Type B pancreatic cell (in vitro differentiated cells): Measurements from ENCODE around the gene CNTN4. TPM values are rescaled to one million over a fixed set of nuclear protein-coding genes. Genes with fewer than 3 reads are reported as not detected.

ENCODE experiments used
- DNase-seq: peaks from one replicate; pipeline ENCODE4 v3.0.0; 2021; ENCODE audit warnings: mixed read lengths; ENCODE audit not compliant: unreplicated experiment; ENCODE audit errors: extremely low spot score
- H3K27ac Mint-ChIP-seq: 2 replicates; pipeline ENCODE4 v1.8.0; 2021; ENCODE audit warnings: mild to moderate bottlenecking, mixed read lengths
- H3K27me3 Mint-ChIP-seq: 2 replicates; pipeline ENCODE4 v1.8.0; 2021; ENCODE audit warnings: mixed read lengths
- H3K36me3 Mint-ChIP-seq: 2 replicates; pipeline ENCODE4 v1.8.0; 2021; ENCODE audit warnings: mixed read lengths
- H3K4me1 Mint-ChIP-seq: one replicate; pipeline ENCODE4 v1.8.0; 2021; ENCODE audit warnings: mixed read lengths; ENCODE audit not compliant: unreplicated experiment
- H3K4me3 Mint-ChIP-seq: 2 replicates; pipeline ENCODE4 v1.8.0; 2021; ENCODE audit warnings: mild to moderate bottlenecking, mixed read lengths
- H3K9me3 Mint-ChIP-seq: 2 replicates; pipeline ENCODE4 v1.8.0; 2021; ENCODE audit warnings: mixed read lengths
- total RNA-seq: library from RNA; stranded (reverse); gene quantifications from 2 replicates; pipeline ENCODE4 v1.2.1, GENCODE V29; 2021; ENCODE audit warnings: low replicate concordance
- TF ChIP-seq, protein P1 (sequence below): fragments of 200-600 bp; sonication (generic); conservative IDR thresholded peaks from 2 replicates; pipeline ENCODE4 v1.5.0; 2021; ENCODE audit warnings: antibody characterized with exemption, mild to moderate bottlenecking

CNTN4 gene
- total RNA-seq, 1 donor from 2014 or later, result 29.7 TPM

DNA sequence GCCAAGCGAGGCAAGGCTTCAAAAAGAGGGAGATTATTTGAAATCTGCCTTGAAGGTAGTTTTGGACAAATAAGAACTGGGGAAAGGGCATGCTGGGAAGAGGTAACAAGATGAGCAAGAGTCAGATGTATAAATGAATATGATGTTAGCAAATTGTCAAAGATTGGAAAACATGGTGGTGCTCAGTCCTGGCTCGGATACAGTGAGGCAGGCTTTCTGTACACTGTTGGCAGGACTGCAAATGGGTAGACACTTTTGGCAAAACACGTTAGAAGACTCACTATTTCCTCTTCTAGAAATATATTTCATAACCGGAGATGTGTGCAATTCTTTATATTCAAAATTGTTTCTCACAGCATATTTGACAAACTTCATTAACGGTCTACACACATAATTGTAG lies 581.6 kb downstream of the CNTN4 start:
- TF ChIP-seq, protein P1, sequence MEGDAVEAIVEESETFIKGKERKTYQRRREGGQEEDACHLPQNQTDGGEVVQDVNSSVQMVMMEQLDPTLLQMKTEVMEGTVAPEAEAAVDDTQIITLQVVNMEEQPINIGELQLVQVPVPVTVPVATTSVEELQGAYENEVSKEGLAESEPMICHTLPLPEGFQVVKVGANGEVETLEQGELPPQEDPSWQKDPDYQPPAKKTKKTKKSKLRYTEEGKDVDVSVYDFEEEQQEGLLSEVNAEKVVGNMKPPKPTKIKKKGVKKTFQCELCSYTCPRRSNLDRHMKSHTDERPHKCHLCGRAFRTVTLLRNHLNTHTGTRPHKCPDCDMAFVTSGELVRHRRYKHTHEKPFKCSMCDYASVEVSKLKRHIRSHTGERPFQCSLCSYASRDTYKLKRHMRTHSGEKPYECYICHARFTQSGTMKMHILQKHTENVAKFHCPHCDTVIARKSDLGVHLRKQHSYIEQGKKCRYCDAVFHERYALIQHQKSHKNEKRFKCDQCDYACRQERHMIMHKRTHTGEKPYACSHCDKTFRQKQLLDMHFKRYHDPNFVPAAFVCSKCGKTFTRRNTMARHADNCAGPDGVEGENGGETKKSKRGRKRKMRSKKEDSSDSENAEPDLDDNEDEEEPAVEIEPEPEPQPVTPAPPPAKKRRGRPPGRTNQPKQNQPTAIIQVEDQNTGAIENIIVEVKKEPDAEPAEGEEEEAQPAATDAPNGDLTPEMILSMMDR, result no peak
- Mint-ChIP-seq H3K4me3 (no peak overlapping the region), H3K27ac (no peak overlapping the region), H3K36me3 (no peaks in the 10 kb centered on the region), H3K27me3 (no peaks in the 10 kb centered on the region), H3K4me1 (no peaks in the 10 kb centered on the region), H3K9me3 (no peaks in the 10 kb centered on the region)
- DNase-seq, result no peak

DNA sequence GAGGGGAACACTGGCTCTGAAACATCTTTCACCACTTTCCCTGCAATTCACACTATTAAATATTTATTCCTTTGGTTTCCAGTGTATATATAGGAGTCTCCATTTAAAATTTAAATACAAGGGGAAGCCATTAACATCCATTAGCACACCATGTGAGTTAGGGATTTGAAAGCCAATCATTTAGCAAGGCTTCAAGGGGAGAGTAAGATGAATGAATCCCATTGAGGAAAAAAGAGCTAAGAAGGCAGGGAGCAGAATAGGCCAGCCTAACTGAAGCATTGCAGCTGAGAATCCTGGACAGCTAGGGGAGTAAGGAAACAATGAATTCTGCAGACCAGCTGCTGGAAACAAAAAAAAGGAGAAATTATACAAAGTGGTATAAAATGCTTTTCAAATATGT lies 585.4 kb downstream of the CNTN4 start:
- Mint-ChIP-seq H3K27ac (no peak overlapping the region), H3K36me3 (no peaks in the 10 kb centered on the region), H3K27me3 (no peaks in the 10 kb centered on the region), H3K9me3 (no peaks in the 10 kb centered on the region), H3K4me3 (no peak overlapping the region), H3K4me1 (no peaks in the 10 kb centered on the region)
- TF ChIP-seq, protein P1, result no peak
- no peak for DNase-seq

DNA sequence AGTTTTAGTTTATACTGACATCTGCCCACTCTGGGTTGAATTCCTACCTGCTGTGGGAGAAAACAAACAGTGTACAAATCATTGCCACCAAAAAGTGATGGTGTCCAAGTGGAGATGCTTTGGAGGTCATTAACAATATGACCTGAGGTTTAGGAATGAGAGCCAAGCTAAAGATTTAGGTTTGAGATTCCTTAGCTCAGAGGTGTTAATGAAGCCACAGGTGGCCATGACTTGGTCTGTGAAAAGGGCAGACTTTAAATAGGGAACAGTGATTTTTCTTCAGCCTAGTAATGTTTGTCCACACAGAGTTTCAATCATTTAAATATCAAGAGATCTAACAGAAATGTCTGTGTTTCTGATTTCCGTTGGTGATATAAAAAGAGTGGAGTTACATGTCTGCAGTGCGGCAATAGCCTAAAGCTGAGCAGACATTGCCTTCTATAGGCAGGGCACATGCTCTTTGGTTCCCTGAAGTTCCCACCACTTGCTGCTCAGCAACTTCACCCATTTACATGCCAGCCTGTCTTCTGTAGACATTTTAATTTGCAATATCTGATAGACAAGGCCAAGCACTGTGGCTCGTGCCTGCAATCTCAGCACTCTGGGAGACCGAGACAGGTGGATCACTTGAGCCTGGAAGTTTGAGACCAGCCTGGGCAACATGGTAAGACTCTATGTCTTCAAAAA lies 588.3 kb downstream of the CNTN4 start:
- Mint-ChIP-seq H3K36me3 (no peaks in the 10 kb centered on the region), H3K4me1 (no peaks in the 10 kb centered on the region), H3K27ac (no peak overlapping the region)

DNA sequence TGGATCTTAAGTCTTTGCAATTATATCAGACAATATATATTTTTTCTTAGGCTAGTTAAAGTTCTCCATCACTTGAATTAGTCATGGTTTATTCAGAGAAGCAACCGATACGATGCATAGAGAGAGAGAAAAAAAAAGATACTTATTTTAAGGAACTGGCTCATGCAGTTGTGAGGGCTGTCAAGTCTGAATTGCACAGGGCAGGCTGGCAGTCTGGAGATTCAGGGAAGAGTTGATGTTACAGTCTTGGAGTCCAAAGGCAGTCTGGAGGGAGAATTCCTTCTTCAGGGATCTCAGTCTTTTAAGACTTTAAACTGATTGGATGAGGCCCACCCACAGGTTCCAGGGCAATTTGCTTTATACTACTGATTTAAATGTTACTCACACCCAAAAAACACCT lies 598.9 kb downstream of the CNTN4 start:
- Mint-ChIP-seq H3K4me1 (no peaks in the 10 kb centered on the region), H3K36me3 (no peaks in the 10 kb centered on the region), H3K9me3 (no peaks in the 10 kb centered on the region), H3K4me3 (no peak overlapping the region), H3K27ac (no peak overlapping the region), H3K27me3 (no peaks in the 10 kb centered on the region)
- no peak for DNase-seq
- TF ChIP-seq, protein P1, result no peak

More for the DNA sequence above, 588.3 kb downstream of the CNTN4 start:
- TF ChIP-seq, protein P1, result no peak
- H3K9me3 Mint-ChIP-seq, result no peaks in the 10 kb centered on the region
- no peak for DNase-seq
- H3K4me3 Mint-ChIP-seq, result no peak overlapping the region
- no peaks in the 10 kb centered on the region for H3K27me3 Mint-ChIP-seq

DNA sequence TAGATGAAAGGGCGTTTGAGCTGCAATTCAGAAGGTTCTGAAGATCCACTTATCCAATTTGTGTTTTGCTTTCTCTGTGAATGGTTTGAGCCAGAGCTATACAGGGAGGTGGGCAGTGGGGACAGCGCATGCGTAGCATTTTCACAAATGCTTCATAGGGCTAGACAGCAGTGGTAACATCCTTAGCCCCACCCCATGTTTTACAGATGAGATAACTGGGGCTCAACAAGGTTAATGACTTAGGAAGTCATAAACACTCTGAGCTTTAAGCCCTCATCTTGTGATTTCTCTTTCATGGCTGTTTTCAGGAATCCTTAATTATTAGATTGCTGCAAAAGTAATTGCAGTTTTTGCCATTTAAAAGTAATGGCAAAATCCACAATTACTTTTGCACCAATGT lies 602.8 kb downstream of the CNTN4 start:
- H3K4me3 Mint-ChIP-seq, result no peak overlapping the region
- TF ChIP-seq, protein P1, result no peak
- no peaks in the 10 kb centered on the region for H3K36me3 Mint-ChIP-seq
- DNase-seq, result no peak
- no peaks in the 10 kb centered on the region for H3K27me3 Mint-ChIP-seq
- no peaks in the 10 kb centered on the region for H3K4me1 Mint-ChIP-seq
- H3K9me3 Mint-ChIP-seq, result no peaks in the 10 kb centered on the region
- no peak overlapping the region for H3K27ac Mint-ChIP-seq
